DOHH2 (cell line): ENCODE data around the gene KISS1R.

Experiments used
- H3F3A ChIP-seq: fragments of 200-600 bp; sonication (generic), shearing (Covaris generic); 2 replicates; pipeline ENCODE4 v1.6.0; 2016; ENCODE audit warnings: antibody characterized with exemption, mild to moderate bottlenecking; ENCODE audit not compliant: control insufficient read depth, insufficient read depth
- H3K27ac ChIP-seq: fragments of 200-600 bp; sonication (generic); 2 replicates; pipeline ENCODE4 v1.5.1; 2014; ENCODE audit warnings: low read depth, mild to moderate bottlenecking, low read length, moderate library complexity
- H3K27me3 ChIP-seq: fragments of 200-600 bp; sonication (generic); 2 replicates; pipeline ENCODE4 v1.6.1; 2014; ENCODE audit warnings: mild to moderate bottlenecking, low read length, mixed read lengths; ENCODE audit not compliant: control insufficient read depth
- H3K36me3 ChIP-seq: fragments of 200-600 bp; sonication (generic); 2 replicates; pipeline ENCODE4 v1.6.1; 2014; ENCODE audit warnings: mild to moderate bottlenecking, low read length, moderate library complexity, mixed read lengths; ENCODE audit not compliant: control insufficient read depth
- H3K4me1 ChIP-seq: fragments of 200-600 bp; sonication (generic); 2 replicates; pipeline ENCODE4 v1.6.1; 2014; ENCODE audit warnings: mild to moderate bottlenecking, low read length, mixed read lengths; ENCODE audit not compliant: control insufficient read depth
- H3K4me2 ChIP-seq: fragments of 200-600 bp; sonication (generic); 2 replicates; pipeline ENCODE4 v1.6.0; 2014; ENCODE audit warnings: mild to moderate bottlenecking, low read length, moderate library complexity
- H3K4me3 ChIP-seq: fragments of 200-600 bp; sonication (generic); 2 replicates; pipeline ENCODE4 v1.5.1; 2014; ENCODE audit warnings: mild to moderate bottlenecking, low read length, mixed read lengths
- H3K79me2 ChIP-seq: fragments of 200-600 bp; sonication (generic); 2 replicates; pipeline ENCODE4 v1.6.1; 2014; ENCODE audit warnings: mild to moderate bottlenecking, low read length, mixed read lengths; ENCODE audit not compliant: control insufficient read depth
- H3K9me2 ChIP-seq: fragments of 200-600 bp; sonication (generic); replicated peaks from 2 replicates; pipeline ENCODE4 v1.6.1; 2014; ENCODE audit warnings: mild to moderate bottlenecking, low read length, mixed read lengths; ENCODE audit not compliant: control insufficient read depth
- H3K9me3 ChIP-seq: fragments of 200-600 bp; sonication (generic); 2 replicates; pipeline ENCODE4 v1.6.1; 2014; ENCODE audit warnings: antibody characterized with exemption, low read length, mixed read lengths; ENCODE audit not compliant: control insufficient read depth, insufficient read depth
- H4K20me1 ChIP-seq: fragments of 200-600 bp; sonication (generic); 2 replicates; pipeline ENCODE4 v1.6.0; 2014; ENCODE audit warnings: low read depth, mild to moderate bottlenecking, antibody characterized with exemption, low read length, moderate library complexity; ENCODE audit not compliant: control insufficient read depth, insufficient read depth
- CTCF ChIP-seq: fragments of 200-600 bp; sonication (generic); IDR thresholded peaks from one replicate; pipeline ENCODE4 v1.5.1; 2014; ENCODE audit warnings: antibody characterized with exemption, mild to moderate bottlenecking, low read depth, low read length; ENCODE audit not compliant: poor library complexity, severe bottlenecking
- EZH2phosphoT487 ChIP-seq: fragments of 200-600 bp; sonication (generic); IDR thresholded peaks from 2 replicates; pipeline ENCODE4 v1.6.1; 2017; ENCODE audit warnings: borderline replicate concordance, mild to moderate bottlenecking, antibody characterized with exemption, low read length, moderate library complexity, mixed read lengths

KISS1R gene

DNA sequence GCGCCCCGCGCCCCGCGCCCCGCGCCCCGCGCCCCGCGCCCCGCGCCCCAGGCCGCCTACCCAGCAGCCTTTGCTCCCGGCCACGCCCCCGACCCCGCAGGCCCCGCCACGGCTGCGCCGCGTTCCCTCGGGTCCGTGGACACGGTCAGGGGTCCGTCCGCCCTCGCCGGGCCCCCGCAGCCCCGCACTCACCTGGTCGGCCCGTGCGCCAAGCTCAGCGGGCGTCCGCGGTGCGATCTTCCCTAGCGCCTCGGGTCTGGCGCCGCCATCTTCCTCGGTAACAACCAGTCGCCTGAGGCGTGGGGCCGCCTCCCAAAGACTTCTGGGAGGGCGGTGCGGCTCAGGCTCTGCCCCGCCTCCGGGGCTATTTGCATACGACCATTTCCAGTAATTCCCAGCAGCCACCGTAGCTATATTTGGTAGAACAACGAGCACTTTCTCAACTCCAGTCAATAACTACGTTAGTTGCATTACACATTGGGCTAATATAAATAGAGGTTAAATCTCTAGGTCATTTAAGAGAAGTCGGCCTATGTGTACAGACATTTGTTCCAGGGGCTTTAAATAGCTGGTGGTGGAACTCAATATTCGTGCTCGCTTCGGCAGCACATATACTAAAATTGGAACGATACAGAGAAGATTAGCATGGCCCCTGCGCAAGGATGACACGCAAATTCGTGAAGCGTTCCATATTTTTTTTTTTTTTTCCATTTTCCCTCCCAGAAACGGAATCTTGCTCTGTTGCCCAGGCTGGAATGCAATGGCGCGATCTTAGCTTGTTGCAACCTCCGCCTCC, 24.0 kb upstream of the KISS1R start, which contains the start of the genes MED16 and RNU6-9:
Gene MED16, minus strand, starts transcription at position 294 of the 796 bp plus-strand sequence. CDS start 2,056 bp downstream, outside the sequence.
Gene RNU6-9, plus strand, starts transcription at position 591 of the 796 bp plus-strand sequence.
- peaks cover 12% of the 10 kb centered on the region for H3K79me2 ChIP-seq
- no peaks in the 10 kb centered on the region for H3K9me2 ChIP-seq
- H3K27me3 ChIP-seq = no peaks in the 10 kb centered on the region
- peaks cover 11% of the 10 kb centered on the region for H3K36me3 ChIP-seq
- no peaks in the 10 kb centered on the region for H3F3A ChIP-seq
- H3K9me3 ChIP-seq = no peaks in the 10 kb centered on the region
- TF ChIP-seq EZH2phosphoT487 = no peak
- no peak for TF ChIP-seq CTCF
- H3K4me2 ChIP-seq = peak within 1 kb of the TSS; percentile 79
- peaks cover 23% of the 10 kb centered on the region for H3K4me1 ChIP-seq
- H3K4me3 ChIP-seq = peak within 1 kb of the TSS; percentile 90
- peak within 1 kb of the TSS; percentile 58 for H3K27ac ChIP-seq
- H4K20me1 ChIP-seq = no peaks in the 10 kb centered on the region

- TF ChIP-seq EZH2phosphoT487 (no peak), CTCF (no peak)
- Histone ChIP-seq H3K9me3 (no peaks in the 10 kb centered on the region), H3K79me2 (peaks cover 7% of the 10 kb centered on the region), H3K4me2 (no peak overlapping the region), H3F3A (peaks cover 2% of the 10 kb centered on the region; the same call in 1 of the 2 replicates), H3K27ac (no peak overlapping the region), H3K27me3 (no peaks in the 10 kb centered on the region), H3K4me1 (peaks cover 39% of the 10 kb centered on the region), H4K20me1 (peaks cover 8% of the 10 kb centered on the region; the same call in 1 of the 2 replicates), H3K36me3 (peaks cover 9% of the 10 kb centered on the region; the same call in 1 of the 2 replicates), H3K9me2 (no peaks in the 10 kb centered on the region), H3K4me3 (no peak overlapping the region)
Measured at GRCh38 chr19:896434-896833, 20.7 kb upstream of the KISS1R start.

DNA sequence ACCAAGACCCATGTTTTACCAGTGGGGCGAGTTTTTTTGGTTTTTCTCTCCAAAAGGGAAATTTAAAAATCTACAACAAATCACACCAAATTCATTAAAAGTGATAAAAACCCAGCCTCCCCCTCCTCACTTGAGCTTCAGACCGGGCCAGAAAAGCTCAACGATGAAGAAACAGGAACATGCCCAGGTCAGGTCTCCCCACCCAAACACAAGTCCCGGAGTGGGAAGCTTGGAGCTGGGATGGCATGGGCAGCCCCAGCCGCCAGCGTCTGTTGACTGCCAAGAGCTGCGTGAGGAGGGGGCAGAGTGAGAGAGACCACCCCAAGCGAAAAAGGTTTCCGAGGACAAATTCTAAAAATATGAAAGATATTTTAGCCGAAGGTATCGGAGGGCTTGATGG, 20.1 kb upstream of the KISS1R start:
- no peak overlapping the region for H3K27ac ChIP-seq
- H3K9me3 ChIP-seq = no peaks in the 10 kb centered on the region
- H3K9me2 ChIP-seq = no peaks in the 10 kb centered on the region
- TF ChIP-seq EZH2phosphoT487 (no peak), CTCF (no peak)
- H4K20me1 ChIP-seq = peaks cover 8% of the 10 kb centered on the region; the same call in 1 of the 2 replicates
- H3K4me3 ChIP-seq = no peak overlapping the region
- H3K36me3 ChIP-seq = peaks cover 9% of the 10 kb centered on the region; the same call in 1 of the 2 replicates
- no peak overlapping the region for H3K4me2 ChIP-seq
- peaks cover 5% of the 10 kb centered on the region for H3K79me2 ChIP-seq
- H3K27me3 ChIP-seq = no peaks in the 10 kb centered on the region
- H3F3A ChIP-seq = peaks cover 2% of the 10 kb centered on the region; the same call in 1 of the 2 replicates
- peaks cover 36% of the 10 kb centered on the region for H3K4me1 ChIP-seq
